HG02970 (cell line): ENCODE measurements around the gene ADAMTS6.

ENCODE experiments used
- ATAC-seq: cut with Tn5 transposase; IDR thresholded peaks from one replicate; pipeline ENCODE4 v1.9.1; 2021; ENCODE audit warnings: mild to moderate bottlenecking, moderate library complexity, moderate number of reproducible peaks; ENCODE audit not compliant: unreplicated experiment, low FRiP score

ADAMTS6 gene

GRCh38 chr5:65305913-65306312, 175.8 kb downstream of the ADAMTS6 start:
- ATAC-seq, result no peak

GRCh38 chr5:65299861-65300260, 181.9 kb downstream of the ADAMTS6 start:
- ATAC-seq, result no peak

GRCh38 chr5:65296067-65296466, 185.7 kb downstream of the ADAMTS6 start:
- no peak for ATAC-seq

- ATAC-seq, result no peak
Measured at GRCh38 chr5:65292196-65292595, 189.5 kb downstream of the ADAMTS6 start.

- no peak for ATAC-seq
Measured at GRCh38 chr5:65290677-65291076, 191.0 kb downstream of the ADAMTS6 start.

- ATAC-seq, result no peak
Measured at GRCh38 chr5:65288657-65289056, 193.1 kb downstream of the ADAMTS6 start.

GRCh38 chr5:65279603-65280002, 202.1 kb downstream of the ADAMTS6 start:
- ATAC-seq, result no peak

- ATAC-seq, result no peak
Measured at GRCh38 chr5:65276178-65276890, 205.4 kb downstream of the ADAMTS6 start.

- ATAC-seq, result no peak
Measured at GRCh38 chr5:65271906-65272305, 209.8 kb downstream of the ADAMTS6 start.

GRCh38 chr5:65268525-65268924, 213.2 kb downstream of the ADAMTS6 start:
- no peak for ATAC-seq

- ATAC-seq, result no peak
Measured at GRCh38 chr5:65264420-65264819, 217.3 kb downstream of the ADAMTS6 start.

- ATAC-seq, result no peak
Measured at GRCh38 chr5:65263321-65263720, 218.4 kb downstream of the ADAMTS6 start.

- ATAC-seq, result no peak
Measured at GRCh38 chr5:65262649-65263059, 219.1 kb downstream of the ADAMTS6 start.

- no peak for ATAC-seq
Measured at GRCh38 chr5:65262096-65262495, 219.6 kb downstream of the ADAMTS6 start.

- ATAC-seq, result no peak
Measured at GRCh38 chr5:65261499-65261898, 220.2 kb downstream of the ADAMTS6 start.

GRCh38 chr5:65255294-65255693, 226.4 kb downstream of the ADAMTS6 start:
- no peak for ATAC-seq

GRCh38 chr5:65252977-65253376, 228.7 kb downstream of the ADAMTS6 start:
- no peak for ATAC-seq

GRCh38 chr5:65248896-65249295, 232.8 kb downstream of the ADAMTS6 start:
- no peak for ATAC-seq

- ATAC-seq, result no peak
Measured at GRCh38 chr5:65247594-65247993, 234.1 kb downstream of the ADAMTS6 start.

- ATAC-seq, result no peak
Measured at GRCh38 chr5:65246741-65247140, 235.0 kb downstream of the ADAMTS6 start.

- no peak for ATAC-seq
Measured at GRCh38 chr5:65244031-65244430, 237.7 kb downstream of the ADAMTS6 start.

- ATAC-seq, result no peak
Measured at GRCh38 chr5:65243161-65243560, 238.6 kb downstream of the ADAMTS6 start.

- no peak for ATAC-seq
Measured at GRCh38 chr5:65229841-65230240, 251.9 kb downstream of the ADAMTS6 start.
